ENCODE measurements around the gene PREB. TPM values are rescaled to one million over a fixed set of nuclear protein-coding genes. Genes with fewer than 3 reads are reported as not detected.

PREB gene
- total RNA-seq, 2 donors from 2014 or later = 74.0 to 88.9 TPM

DNA sequence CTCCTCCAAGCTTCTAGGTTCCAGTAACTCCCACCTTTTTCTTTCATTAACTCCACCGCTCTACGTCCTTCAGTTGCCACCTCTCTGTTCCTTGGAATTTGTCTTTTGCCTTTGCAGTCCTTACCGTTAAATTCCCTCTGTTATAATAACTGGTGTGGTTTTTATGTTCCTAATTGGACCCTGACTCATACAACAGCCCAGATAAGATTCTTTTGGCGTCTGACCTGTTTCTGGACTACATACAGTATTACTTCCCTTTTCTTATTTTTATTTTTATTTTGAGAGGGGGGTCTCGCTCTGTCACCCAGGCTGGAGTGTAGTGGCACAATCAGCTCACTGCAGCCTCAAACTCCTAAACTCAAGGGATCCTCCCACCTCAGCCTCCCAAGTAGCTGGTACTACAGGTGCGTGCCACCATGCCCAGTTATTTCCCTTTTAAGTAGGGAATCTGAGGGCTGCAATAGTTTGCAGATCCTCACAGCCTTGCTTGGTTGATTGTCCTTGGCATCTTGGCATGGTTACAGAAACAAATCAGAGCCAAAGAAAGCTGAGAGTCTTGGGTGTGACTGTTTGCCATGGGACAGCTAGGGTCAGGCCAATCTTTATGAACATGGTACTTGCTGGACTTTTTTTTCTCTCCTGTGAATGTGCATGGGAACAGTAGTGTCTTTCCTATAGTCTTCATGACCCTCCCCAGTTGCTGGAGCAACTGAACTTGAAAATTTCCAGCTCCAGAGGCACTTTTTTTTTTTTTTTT, 36.3 kb upstream of the PREB start:
- TF ChIP-seq POLR2A (IDR thresholded peaks at IDR 0.05) = no peak
- TF ChIP-seq, protein P1, sequence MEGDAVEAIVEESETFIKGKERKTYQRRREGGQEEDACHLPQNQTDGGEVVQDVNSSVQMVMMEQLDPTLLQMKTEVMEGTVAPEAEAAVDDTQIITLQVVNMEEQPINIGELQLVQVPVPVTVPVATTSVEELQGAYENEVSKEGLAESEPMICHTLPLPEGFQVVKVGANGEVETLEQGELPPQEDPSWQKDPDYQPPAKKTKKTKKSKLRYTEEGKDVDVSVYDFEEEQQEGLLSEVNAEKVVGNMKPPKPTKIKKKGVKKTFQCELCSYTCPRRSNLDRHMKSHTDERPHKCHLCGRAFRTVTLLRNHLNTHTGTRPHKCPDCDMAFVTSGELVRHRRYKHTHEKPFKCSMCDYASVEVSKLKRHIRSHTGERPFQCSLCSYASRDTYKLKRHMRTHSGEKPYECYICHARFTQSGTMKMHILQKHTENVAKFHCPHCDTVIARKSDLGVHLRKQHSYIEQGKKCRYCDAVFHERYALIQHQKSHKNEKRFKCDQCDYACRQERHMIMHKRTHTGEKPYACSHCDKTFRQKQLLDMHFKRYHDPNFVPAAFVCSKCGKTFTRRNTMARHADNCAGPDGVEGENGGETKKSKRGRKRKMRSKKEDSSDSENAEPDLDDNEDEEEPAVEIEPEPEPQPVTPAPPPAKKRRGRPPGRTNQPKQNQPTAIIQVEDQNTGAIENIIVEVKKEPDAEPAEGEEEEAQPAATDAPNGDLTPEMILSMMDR (IDR thresholded peaks at IDR 0.05) = no peak
- no peak for TF ChIP-seq POLR2AphosphoS5 (IDR thresholded peaks at IDR 0.05)
- intact Hi-C loops (cut with DNase I) = no loop called here
- Histone ChIP-seq H3K4me1 (replicated peaks) (no peaks in the 10 kb centered on the region), H3K4me3 (no peak overlapping the region), H3K27me3 (replicated peaks; ENCODE audit: insufficient read depth) (no peaks in the 10 kb centered on the region), H3K36me3 (no peaks in the 10 kb centered on the region), H3K9me3 (no peaks in the 10 kb centered on the region), H3K27ac (no peak overlapping the region)
- DNase-seq (ENCODE audit: low spot score) = no peak
- WGBS = 62% methylated on average over 6 of the region's 6 CpGs

DNA sequence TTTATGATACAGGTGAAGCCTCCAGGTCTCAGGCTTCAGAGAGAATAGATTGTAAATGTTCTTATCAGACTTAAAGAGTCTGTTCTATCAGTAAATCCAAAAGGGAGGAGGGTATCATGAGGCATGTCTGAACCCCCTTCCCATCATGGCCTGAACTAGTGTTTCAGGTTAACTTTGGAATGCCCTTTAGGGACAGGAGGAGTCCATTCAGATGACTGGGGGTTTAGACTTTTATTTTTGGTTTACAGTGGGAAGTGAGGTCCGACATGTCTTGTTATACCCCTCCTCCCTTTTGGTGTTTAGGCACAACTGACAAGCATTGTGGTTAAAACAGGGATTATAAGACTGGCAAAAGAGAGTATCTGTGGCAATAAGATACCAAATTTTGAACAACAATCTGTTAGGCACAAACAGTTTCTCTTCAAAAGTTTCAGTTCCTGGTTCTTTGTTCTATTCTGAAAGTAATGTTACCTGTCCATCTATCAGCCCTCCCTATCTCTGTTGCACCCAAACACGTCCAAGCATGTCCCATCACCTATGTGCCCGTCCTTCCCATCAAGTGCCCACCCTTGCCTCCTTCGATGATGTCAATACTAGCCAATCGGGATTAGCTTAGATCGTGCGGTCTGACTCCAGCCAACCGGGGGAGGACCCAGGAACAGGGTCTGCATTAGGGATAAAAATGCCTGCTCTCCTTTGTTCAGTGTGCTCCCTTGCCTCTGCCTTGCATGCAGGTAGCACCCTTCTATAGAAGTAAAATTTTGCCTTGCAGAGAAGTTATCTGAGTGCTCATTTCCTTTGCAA, 30.7 kb upstream of the PREB start:
- H3K27me3 ChIP-seq (replicated peaks; ENCODE audit: insufficient read depth) = no peaks in the 10 kb centered on the region
- no peaks in the 10 kb centered on the region for H3K36me3 ChIP-seq
- H3K27ac ChIP-seq = no peak overlapping the region
- H3K9me3 ChIP-seq = no peaks in the 10 kb centered on the region
- DNase-seq (ENCODE audit: low spot score) = no peak
- no peak for TF ChIP-seq POLR2AphosphoS5 (IDR thresholded peaks at IDR 0.05)
- TF ChIP-seq, protein P1 (IDR thresholded peaks at IDR 0.05) = no peak
- TF ChIP-seq POLR2A (IDR thresholded peaks at IDR 0.05) = no peak
- intact Hi-C loops (cut with DNase I) = no loop called here
- 81% methylated on average over 8 of the region's 8 CpGs for WGBS
- H3K4me3 ChIP-seq = no peak overlapping the region
- no peaks in the 10 kb centered on the region for H3K4me1 ChIP-seq (replicated peaks)

DNA sequence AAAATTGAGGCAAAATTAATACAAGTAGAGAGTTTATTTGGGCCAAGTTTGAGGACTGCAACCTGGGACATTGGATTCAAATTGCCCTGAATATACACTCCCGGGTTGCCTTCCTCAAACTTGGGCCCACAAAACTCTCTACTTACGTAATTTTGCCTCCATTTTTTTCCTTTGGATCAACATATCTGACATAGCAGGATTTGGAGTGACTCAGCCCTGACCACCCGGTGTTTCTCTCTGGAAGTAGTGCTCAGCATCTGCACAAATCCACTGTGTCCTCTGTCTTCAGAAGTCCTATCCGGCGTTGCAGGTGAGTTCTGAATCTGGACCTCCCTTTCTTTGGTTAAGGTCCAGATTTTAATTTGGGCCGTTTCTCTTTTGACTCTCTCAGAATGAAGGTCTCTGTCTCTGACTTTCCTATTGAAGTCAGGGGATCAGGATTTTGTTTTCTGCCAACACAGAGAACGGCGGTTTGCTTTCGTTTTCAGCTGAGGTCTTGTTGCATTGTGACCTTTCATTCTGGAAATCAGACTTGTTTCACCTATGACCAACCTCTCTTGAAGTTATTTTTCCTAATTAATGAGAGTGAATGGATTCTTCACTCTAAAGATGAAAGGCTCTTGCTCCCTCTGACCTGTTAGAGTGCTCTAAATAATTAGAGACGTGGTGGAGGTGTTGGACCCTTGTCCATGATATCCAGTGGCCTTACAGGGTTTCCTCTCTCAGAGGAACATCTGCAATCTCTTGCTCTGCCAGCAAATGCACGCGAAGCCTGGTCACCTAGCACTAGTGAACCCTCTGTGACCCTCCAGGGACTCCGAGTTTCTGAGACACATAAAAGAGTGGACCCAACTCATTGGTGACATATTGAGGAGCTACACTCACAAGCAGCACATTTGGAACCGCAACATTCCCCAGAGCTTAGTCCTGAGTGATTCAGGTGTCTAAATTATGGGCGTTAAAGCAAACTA, 28.0 kb upstream of the PREB start:
- TF ChIP-seq, protein P1 (IDR thresholded peaks at IDR 0.05) = no peak
- no peak for TF ChIP-seq POLR2A (IDR thresholded peaks at IDR 0.05)
- no peak for TF ChIP-seq POLR2AphosphoS5 (IDR thresholded peaks at IDR 0.05)
- H3K4me3 ChIP-seq = no peak overlapping the region
- H3K36me3 ChIP-seq = no peaks in the 10 kb centered on the region

DNA sequence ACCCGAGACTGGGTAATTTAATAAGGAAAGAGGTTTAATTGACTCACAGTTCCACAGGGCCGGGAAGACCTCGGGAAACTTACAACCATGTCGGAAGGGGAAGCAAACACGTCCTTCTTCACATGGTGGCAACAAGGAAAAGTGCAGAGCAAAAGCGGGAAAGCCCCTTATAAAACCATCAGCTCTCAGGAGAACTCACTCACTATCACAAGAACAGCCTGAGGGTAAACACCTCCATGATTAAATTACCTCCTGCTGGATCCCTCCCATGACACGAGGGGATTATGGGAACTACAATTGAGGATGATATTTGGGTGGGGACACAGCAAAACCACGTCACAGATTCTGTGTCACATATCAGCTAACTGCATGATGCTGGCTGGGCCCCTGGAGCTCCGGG, 25.8 kb upstream of the PREB start:
- Histone ChIP-seq H3K9me3 (no peaks in the 10 kb centered on the region), H3K27me3 (replicated peaks; ENCODE audit: insufficient read depth) (no peaks in the 10 kb centered on the region), H3K4me3 (no peak overlapping the region), H3K4me1 (replicated peaks) (no peaks in the 10 kb centered on the region), H3K36me3 (no peaks in the 10 kb centered on the region), H3K27ac (no peak overlapping the region)
- TF ChIP-seq POLR2A (IDR thresholded peaks at IDR 0.05) = no peak
- TF ChIP-seq POLR2AphosphoS5 (IDR thresholded peaks at IDR 0.05) = no peak
- TF ChIP-seq, protein P1 (IDR thresholded peaks at IDR 0.05) = no peak
- intact Hi-C loops (cut with DNase I) = no loop called here
- WGBS = 63% methylated on average over 9 of the region's 9 CpGs
- DNase-seq (ENCODE audit: low spot score) = no peak

More for the DNA sequence above, 28.0 kb upstream of the PREB start:
- Histone ChIP-seq H3K9me3 (no peaks in the 10 kb centered on the region), H3K4me1 (replicated peaks) (no peaks in the 10 kb centered on the region), H3K27me3 (replicated peaks; ENCODE audit: insufficient read depth) (no peaks in the 10 kb centered on the region), H3K27ac (no peak overlapping the region)
- WGBS = 89% methylated on average over 15 of the region's 15 CpGs
- DNase-seq (ENCODE audit: low spot score) = no peak
- intact Hi-C loops (cut with DNase I) = no loop called here
